ENCODE results near the gene TXNRD1.

GRCh38 chr12:104215638-104216297 lies at the start of gene TXNRD1:
- TF ChIP-seq CTCF (IDR thresholded peaks at IDR 0.05) (peak; percentile 85 to 87 (median 87)), POLR2A (IDR thresholded peaks at IDR 0.05; ENCODE audit: low read depth) (no peak), POLR2AphosphoS5 (IDR thresholded peaks at IDR 0.05) (peak; percentile 87 to 88), EP300 (IDR thresholded peaks at IDR 0.05) (no peak)

Measured in esophagus muscularis mucosa (tissue), 4 donors.